DND-41 (cell line): ENCODE measurements around the gene LRP11.

ENCODE experiments used
- EZH2 ChIP-seq: IDR thresholded peaks from 3 replicates; pipeline ENCODE4 v1.6.1; 2012; ENCODE audit warnings: borderline replicate concordance, low read depth, mild to moderate bottlenecking, moderate library complexity, low read length, inconsistent platforms; ENCODE audit not compliant: severe bottlenecking
- TF ChIP-seq, protein P1 (sequence below): IDR thresholded peaks from 2 replicates; pipeline ENCODE4 v1.5.1; 2012; ENCODE audit warnings: borderline replicate concordance, low read length, moderate library complexity, mild to moderate bottlenecking; ENCODE audit not compliant: poor library complexity, severe bottlenecking; ENCODE audit errors: extremely low read depth

DNA sequence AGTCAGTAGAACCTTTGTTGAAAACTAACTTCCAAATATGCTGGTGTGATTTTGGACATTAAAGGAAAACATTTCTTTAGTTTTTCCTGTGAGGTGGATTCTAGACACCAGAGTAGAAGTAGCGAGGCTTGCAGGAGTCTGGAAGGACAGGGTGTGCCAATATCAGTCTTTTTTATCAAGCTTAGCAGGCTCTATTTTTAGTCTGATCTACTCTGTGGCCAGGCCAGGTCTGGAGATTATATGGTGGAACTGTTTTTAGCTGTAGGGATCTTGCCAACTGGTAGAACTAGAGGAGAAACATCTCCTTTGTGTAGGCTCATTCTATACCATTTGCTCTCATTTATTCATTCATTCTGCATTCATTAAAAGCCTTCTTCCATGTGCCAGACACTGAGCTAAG is 42.7 kb downstream of the LRP11 start:
- TF ChIP-seq, protein P1, sequence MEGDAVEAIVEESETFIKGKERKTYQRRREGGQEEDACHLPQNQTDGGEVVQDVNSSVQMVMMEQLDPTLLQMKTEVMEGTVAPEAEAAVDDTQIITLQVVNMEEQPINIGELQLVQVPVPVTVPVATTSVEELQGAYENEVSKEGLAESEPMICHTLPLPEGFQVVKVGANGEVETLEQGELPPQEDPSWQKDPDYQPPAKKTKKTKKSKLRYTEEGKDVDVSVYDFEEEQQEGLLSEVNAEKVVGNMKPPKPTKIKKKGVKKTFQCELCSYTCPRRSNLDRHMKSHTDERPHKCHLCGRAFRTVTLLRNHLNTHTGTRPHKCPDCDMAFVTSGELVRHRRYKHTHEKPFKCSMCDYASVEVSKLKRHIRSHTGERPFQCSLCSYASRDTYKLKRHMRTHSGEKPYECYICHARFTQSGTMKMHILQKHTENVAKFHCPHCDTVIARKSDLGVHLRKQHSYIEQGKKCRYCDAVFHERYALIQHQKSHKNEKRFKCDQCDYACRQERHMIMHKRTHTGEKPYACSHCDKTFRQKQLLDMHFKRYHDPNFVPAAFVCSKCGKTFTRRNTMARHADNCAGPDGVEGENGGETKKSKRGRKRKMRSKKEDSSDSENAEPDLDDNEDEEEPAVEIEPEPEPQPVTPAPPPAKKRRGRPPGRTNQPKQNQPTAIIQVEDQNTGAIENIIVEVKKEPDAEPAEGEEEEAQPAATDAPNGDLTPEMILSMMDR = no peak
- TF ChIP-seq EZH2 = no peak
